HG03565 (cell line): ENCODE data around the gene COL23A1.

Source experiments
- ATAC-seq: cut with Tn5 transposase; IDR thresholded peaks from one replicate; pipeline ENCODE4 v1.9.1; 2021; ENCODE audit warnings: mild to moderate bottlenecking, moderate library complexity; ENCODE audit not compliant: unreplicated experiment

COL23A1 gene

GRCh38 chr5:178590141-178590923, at the start of gene COL23A1:
Gene COL23A1, minus strand, starts transcription at chr5:178590393.
- ATAC-seq, result no peak

DNA sequence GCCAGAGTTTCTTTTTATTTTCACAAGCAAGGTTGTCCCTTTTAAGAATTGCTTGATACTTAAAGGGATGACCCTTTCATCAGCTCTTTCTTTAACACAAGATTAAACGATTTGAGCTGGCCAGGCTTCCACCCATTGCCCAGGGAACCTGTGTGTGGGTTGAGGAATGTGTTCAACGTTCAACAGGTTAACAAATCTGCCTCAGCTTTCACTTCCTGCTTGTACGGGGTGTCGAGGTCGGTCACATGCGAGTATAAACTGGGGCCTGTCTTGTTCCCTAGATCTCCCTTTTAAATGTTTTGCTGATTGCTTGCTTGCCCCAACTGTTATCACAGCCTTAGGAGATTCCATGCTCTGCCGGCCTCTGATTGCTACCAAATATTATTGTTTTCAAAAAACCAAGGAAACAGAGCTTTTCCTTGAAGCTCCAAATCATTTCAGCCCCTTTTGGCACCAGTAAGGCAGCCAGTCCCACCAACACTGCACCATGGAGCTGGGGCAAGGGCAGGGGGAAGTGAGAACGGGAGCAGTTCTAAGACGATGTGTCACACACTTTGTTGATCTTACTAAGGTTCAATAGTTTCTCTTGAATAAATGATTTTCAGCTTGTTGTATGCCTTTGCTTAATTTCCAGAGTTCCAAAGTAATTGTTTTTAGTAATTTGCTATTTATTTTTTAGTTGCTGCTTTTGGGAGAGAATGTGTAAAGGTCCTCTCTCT, 47.3 kb upstream of the COL23A1 start:
- no peak for ATAC-seq

GRCh38 chr5:178632285-178632684, 42.1 kb upstream of the COL23A1 start:
- no peak for ATAC-seq

- no peak for ATAC-seq
Measured at GRCh38 chr5:178630951-178631350, 40.8 kb upstream of the COL23A1 start.

DNA sequence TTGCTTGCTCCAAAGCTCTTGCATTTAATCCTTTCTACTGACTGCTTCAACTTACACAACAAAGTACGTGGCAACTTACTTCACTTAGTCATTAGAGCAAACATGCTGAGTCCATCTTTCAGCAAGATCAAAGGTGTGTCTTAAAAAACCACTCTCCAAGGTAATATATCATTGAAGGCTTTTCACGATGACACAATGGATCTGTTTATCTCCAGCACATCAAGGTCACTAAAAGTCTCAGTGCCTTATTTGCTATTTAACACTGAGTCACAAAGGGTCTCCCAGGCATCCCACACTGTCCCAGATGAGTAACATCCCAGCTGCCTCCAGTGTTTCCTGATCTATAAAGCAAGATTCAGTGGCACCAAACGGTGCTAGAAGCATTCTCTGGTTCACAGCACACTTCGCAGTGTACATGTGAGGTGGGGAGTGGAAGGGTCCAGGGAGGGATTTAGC, 40.3 kb upstream of the COL23A1 start:
- no peak for ATAC-seq

DNA sequence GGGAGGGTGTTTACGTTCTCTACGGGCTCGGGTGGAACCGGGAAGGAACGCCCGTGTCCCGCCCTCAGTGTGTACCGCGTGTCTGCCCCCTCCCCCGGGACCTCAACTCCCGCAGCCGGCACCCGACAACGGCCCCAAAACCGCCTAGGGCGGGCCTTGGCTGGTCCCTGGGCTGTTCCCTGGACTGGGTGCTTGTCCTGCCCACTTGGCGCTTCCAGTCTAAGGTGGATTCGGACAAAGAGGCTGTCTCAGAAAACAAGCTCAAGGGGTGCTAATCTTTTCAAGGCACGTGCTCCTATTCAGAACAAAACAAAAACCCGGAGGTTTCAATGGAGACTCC, 37.0 kb upstream of the COL23A1 start:
- ATAC-seq, result no peak

DNA sequence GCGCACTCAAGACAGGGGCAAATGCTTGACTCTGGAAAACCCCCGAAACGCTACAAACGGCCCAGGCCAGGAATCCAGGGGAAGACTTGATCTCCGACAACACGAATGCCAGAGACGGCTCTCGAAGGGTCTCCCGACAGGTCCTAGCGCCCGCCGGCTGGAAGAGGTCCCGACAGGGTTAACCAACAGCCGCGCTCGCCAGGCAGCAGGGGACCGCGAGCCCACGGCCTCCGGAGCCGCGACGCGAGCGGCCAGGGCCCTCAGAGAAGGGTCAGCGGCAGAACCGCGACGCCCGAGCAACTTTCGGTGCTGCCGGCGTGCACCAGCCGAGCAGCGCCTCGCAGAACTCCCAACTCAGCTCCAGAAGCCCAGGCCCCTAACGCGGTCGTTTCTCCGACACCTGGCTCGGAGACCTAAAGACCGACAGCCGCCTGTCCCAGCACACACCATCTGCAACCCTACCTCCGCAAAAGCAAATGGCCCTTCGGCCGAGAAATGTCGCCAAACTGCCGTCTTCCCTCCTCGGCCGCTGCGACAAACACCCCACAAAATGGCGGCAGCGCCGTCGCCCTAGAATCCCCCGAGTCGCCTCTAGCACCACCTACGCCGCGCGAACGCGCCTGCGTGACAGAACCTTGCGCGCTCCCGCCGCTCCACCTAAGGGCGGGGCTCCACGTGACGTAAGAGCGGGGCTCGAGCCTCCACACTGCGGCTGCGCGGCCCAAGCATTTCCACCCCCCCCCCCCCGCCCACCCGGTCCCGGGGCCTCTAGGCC, 36.5 kb upstream of the COL23A1 start, which contains the start of gene CLK4:
TSS of gene CLK4 (minus strand) at position 567 of the 775 bp plus-strand sequence. CDS start 3,634 bp downstream, outside the sequence.
- ATAC-seq, result peak; percentile 62

DNA sequence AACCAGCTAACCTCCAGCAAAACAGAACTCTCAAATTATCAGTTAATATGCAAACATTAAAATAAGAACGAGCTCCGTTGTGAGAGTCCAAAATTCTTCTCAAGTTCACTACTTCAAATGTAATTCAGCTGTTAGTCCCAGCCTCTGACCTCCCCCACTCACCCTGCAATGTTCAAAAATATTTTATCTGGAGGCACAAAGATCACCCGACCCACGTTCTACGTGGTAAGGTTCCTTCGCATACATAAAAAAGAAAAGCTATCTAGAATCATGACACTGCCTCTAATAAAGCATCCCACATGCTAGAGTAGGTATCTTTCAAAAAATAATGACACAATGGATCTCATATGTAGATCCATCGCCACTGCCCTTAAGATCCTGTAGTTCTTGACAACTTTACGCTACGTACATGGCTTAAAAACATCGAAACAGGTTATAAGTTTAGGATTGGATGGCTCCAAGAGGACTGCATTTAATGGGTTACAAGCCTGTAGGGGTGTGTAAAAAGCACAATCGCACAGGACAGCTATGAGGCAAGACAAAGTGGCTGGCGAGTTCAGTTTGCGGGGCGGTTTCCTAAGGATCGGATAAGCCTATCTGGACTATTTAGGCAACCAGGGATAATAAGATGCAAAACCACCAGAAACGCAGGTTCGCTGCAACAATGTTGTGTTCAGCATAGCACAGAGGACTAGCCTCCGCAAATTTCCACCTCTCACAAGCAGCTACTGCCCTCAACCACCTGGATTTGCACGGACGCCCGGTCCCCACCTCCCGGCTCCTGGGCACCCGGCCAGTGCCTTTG, 35.7 kb upstream of the COL23A1 start:
- peak; percentile 8 for ATAC-seq

GRCh38 chr5:178624631-178625546, 34.7 kb upstream of the COL23A1 start:
- no peak for ATAC-seq

- ATAC-seq, result no peak
Measured at GRCh38 chr5:178622679-178623247, 32.6 kb upstream of the COL23A1 start.

- no peak for ATAC-seq
Measured at GRCh38 chr5:178619390-178619789, 29.2 kb upstream of the COL23A1 start.

DNA sequence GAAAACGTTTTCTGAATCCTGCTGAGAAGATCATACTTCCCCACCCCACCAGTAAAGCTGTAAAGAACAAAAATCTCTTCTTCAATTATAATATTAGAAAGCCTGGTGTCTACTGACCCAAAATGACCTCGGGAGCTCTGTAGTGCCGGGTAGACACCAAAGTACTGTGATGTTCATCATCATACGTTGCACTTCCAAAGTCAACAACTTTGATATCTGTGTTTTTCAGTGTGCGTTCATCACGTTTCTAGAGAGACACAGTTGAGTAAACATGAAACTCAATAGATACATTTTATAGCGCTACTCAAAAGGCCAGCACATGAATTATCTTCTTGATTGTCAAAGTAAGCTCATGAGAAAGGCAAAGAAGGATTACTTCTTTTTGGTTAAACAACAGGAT, 22.1 kb upstream of the COL23A1 start:
- ATAC-seq, result no peak

GRCh38 chr5:178606269-178606668, 16.1 kb upstream of the COL23A1 start:
- no peak for ATAC-seq

- ATAC-seq, result no peak
Measured at GRCh38 chr5:178605788-178606187, 15.6 kb upstream of the COL23A1 start.

GRCh38 chr5:178602752-178603151, 12.6 kb upstream of the COL23A1 start:
- no peak for ATAC-seq

GRCh38 chr5:178595750-178596149, 5.6 kb upstream of the COL23A1 start:
- no peak for ATAC-seq

GRCh38 chr5:178595150-178595549, 5.0 kb upstream of the COL23A1 start:
- ATAC-seq, result no peak

DNA sequence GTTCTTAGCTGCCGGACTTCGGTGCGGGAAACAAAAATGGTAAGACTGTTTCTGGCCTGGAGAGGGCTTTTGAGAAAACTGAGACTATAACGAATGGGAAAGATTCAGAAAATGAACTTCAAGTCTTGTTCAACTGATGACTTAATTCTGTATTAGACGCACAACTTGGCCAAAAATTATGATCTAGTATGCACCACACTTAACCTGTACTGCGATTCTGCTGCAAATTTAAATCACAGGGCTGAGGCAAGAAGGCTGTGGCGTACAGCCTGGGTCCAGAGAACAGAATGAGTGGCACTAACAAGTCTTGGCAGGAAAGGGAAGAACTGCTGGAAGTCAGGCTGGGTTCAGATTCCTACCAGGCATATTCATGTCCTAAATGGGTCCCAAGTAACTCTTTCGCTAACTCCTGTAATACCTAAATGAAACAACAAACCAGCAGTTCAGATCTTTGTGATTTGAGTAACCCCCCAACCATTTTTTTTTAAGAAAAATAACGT, 781 bp upstream of the COL23A1 start:
- no peak for ATAC-seq
